Measurements from ENCODE around the gene XYLT1.

The XYLT1 gene

DNA sequence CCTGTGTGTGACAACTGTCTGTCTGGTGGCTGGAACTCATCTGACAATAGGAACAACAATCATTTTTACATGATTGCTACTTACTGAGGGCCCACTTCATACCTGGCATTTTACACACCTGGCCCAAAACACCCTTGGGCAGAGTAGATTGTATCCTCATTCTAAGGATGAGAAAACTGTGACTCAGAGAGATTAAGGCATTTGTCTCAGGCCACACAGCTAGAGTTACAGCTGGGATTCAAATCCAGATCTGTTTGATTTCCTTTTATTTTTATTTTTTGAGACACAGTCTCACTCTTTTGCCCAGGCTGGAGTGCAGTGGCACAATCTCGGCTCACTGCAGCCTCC, 242.1 kb downstream of the XYLT1 start:
- no peak for DNase-seq (ENCODE audit: low read depth)

GRCh38 chr16:17228048-17228707, 242.6 kb downstream of the XYLT1 start:
- no peak for DNase-seq (ENCODE audit: low read depth)

DNA sequence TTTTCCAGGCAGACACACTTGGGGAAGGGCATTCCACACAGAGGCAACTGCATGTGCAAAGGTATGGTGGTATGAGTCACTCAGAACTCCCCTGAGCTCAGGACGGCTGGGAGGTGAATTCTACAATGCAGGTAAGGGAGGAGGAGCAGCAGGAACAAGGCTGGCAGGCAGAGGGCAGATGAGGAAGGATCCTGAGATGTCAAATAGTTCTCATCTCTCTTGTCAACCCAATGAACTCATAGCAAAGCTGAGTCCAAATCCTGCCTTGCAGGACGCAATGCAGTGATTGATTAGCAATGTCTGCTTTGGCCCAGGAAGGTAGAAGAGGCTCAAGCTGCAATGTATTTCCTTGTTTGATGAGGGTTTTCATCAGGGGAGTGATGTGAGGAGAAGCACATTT, 243.5 kb downstream of the XYLT1 start:
- DNase-seq (ENCODE audit: low read depth): no peak

DNA sequence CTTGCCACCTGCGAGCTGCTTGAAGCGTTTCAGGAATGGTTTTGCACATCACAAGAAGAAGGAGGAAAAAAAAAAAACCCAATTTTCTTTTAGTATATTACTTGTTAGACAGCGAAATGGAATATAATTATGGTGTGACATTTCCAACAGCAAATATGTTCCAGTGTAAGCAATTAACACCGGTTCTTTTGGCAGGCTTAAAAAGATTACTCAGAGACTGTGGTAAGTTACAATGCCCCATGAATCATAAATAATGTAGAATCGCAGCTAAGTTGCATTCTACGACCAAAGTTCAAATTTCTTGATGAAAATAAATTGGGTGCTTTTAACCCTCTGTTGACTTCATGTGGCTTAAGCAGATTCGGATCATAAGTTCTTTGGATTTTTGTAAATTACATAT, 245.2 kb downstream of the XYLT1 start:
- DNase-seq (ENCODE audit: low read depth): no peak

GRCh38 chr16:17224879-17225281, 245.9 kb downstream of the XYLT1 start:
- DNase-seq (ENCODE audit: low read depth): peak; percentile 83

- DNase-seq (ENCODE audit: low read depth): no peak
Measured at GRCh38 chr16:17224350-17224749, 246.4 kb downstream of the XYLT1 start.

DNA sequence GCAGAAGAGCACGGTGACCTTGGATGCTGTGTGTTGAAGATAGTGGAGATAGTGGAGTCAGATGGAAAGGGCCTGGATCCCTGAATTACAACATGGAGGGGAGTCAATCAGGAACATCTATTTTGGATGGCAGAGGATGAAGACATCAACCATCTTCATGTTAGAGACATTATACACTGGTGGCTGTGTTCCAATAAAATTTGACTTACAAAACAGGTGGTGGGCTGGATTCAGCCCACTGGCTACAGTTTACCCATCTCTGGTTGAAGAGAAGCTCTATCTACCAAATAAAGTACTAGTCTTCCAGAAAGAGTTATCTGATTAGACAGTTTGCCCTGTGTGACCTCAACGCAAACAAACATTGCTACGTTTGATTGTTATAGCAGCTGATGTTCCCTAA, 247.2 kb downstream of the XYLT1 start:
- no peak for DNase-seq (ENCODE audit: low read depth)

DNA sequence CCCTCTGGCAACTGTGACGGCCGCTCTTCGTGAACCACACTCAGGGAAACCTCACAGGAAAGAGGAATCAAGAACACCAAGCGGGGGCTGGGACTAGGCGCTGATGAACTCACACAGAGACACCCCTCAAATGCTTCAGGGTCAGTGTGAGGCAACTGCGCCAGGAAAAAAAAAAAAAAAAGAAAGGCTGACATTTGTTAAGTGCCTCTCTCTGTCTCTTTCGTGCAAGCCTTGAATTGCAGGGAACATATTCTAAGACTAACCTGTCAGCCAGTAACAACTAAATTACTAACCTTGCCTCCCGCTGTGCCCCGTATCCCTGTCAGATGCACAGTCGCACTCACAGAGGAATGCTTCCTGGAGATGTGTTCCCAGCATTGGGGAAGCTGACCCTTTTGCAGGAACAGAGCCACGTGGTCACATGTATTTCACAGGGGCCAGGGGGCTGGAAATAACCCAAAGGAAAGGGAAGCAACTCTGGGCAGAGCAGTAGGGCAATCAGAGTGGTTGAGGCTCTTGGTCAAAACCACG, 247.8 kb downstream of the XYLT1 start:
- DNase-seq (ENCODE audit: low read depth): no peak

DNA sequence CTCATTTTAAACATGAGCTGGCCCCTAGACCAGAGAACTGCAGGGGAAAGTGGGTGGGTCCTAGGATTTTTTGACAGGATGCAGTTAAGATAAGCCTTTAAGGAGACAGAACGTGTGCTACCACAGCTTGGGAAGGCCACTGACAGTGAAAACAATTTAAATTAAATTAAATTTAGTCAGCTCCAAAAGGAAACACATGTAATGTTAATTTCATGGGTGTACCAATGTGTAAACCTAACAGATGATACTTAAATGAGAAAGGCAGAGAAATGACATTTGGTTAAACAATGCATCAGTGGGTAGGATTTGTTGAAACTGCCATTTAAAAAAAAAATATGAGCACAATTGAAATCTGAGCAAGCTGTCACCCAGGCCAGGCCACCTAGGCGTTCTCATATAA, 250.8 kb downstream of the XYLT1 start:
- no peak for DNase-seq (ENCODE audit: low read depth)

DNA sequence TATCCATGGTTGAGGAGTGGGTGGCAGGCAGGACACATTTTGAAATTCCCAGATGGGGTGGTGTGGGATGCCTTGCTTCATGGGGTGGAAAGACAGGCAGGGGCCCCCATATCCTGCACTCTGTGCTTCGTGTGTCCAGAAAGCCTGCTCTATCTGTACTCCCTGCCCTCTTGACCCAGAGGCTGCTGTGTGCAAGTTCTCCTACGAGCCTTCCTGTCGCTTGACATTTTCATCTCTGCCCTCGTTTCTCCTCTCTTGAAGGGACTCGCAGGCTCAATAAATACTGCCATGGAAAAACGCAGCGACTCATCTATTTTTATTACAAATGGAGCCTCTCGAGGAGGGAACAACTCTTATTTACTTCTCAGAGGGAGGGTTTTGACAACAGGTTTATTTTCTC, 254.8 kb downstream of the XYLT1 start:
- DNase-seq (ENCODE audit: low read depth): no peak

GRCh38 chr16:17215306-17215705, 255.5 kb downstream of the XYLT1 start:
- DNase-seq (ENCODE audit: low read depth): no peak

DNA sequence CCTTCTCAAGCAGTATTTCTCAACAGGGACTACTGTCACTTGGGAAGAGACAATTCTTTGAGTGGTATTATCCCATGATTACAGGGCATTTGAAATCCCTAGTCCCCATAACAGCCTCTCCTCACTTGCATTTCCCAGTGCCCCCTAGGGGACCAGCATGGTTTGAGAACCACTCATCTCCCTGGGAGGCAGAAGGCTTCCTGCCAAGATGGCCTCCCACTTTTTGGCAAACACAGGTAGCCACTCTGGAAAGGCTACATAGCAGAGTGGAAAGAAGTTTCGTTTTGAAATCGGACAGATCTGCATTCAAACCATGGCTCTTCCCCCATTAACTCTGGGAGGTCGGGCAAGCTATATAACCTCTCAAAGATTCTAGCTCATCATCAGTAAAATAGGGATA, 256.8 kb downstream of the XYLT1 start:
- DNase-seq (ENCODE audit: low read depth): no peak

GRCh38 chr16:17213025-17213424, 257.7 kb downstream of the XYLT1 start:
- no peak for DNase-seq (ENCODE audit: low read depth)

- DNase-seq (ENCODE audit: low read depth): no peak
Measured at GRCh38 chr16:17212606-17213005, 258.2 kb downstream of the XYLT1 start.

DNA sequence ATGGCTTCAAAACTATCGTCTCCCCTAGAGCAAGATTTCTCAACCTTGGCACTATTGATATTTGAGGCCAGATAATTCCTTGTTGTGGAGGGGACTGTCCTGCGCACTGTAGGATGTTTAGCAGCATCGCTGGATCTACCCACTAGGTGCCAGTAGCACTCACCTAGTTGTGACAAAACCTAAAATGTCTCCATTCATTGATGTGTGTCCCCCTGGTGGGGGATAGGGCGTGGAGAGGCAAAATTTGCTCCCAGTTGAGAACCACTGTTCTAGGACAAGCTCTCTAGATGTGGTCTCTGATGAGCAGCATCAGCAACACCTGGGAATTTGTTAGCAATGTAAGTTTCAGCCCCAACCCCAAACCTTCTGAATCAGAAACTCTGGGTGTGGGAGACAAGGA, 259.0 kb downstream of the XYLT1 start:
- DNase-seq (ENCODE audit: low read depth): no peak

- DNase-seq (ENCODE audit: low read depth): no peak
Measured at GRCh38 chr16:17206712-17207111, 264.0 kb downstream of the XYLT1 start.

GRCh38 chr16:17205279-17206211, 265.2 kb downstream of the XYLT1 start:
- no peak for DNase-seq (ENCODE audit: low read depth)

- DNase-seq (ENCODE audit: low read depth): no peak
Measured at GRCh38 chr16:17204644-17205043, 266.1 kb downstream of the XYLT1 start.

- DNase-seq (ENCODE audit: low read depth): no peak
Measured at GRCh38 chr16:17204206-17204605, 266.6 kb downstream of the XYLT1 start.

GRCh38 chr16:17203424-17203823, 267.3 kb downstream of the XYLT1 start:
- no peak for DNase-seq (ENCODE audit: low read depth)

- no peak for DNase-seq (ENCODE audit: low read depth)
Measured at GRCh38 chr16:17199135-17199534, 271.6 kb downstream of the XYLT1 start.

DNA sequence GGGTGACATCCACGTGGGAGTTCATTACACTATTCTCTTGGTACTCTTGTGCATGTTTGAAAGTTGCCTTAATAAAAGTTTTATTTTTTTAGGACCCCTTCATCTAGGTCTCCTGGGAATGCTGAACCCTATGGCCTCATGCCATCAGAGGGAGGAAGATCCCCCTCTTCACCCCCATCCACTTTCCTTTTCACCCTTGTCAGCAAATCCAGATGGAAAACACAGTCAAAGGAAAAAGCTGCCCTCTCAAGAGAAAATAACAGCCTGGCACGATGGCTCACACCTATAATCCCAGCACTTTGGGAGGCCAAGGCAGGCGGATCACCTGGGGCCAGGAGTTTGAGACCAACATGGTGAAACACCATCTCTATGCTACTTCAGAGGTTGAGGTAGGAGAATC, 274.2 kb downstream of the XYLT1 start:
- DNase-seq (ENCODE audit: low read depth): no peak

DNA sequence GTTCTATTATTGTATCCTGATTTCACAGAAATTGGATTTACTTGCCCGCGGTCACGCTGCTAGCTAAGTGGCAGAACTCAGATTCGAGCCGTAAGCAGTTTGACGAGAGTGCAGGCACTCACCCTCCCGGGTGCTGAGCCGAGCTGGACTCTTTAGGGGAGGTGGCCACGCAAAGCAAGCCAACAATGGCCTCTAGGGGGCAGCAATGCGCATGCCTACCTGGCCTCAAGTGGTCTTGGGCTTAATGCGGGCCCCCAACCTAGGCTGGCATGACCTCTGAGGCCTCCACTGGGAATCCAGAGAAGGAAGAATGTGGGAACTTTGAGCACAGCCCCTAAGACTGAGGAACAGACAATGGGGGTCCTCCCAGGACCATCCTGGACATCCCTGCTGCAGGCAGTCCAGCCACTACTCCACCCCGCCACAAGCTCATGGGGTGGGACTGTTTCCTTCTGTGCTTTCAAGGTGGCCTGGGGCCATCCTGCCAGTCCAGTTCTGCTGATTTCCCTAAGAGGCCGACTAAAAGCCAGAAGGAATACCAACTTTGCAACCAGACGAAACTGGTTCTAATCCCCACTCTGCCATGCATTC, 276.5 kb downstream of the XYLT1 start:
- no peak for DNase-seq (ENCODE audit: low read depth)

All from amniotic epithelial cell (primary cell).